OCI-LY1 (cell line): ENCODE data around the gene BBS9.

Experiments
- CTCF ChIP-seq: fragments of 200-600 bp; sonication (generic), shearing (Covaris generic); IDR thresholded peaks from 2 replicates; pipeline ENCODE4 v1.5.1; 2017; ENCODE audit warnings: mild to moderate bottlenecking, antibody characterized with exemption, low read length, moderate library complexity, mixed read lengths
- EZH2 ChIP-seq: fragments of 200-600 bp; sonication (generic), shearing (Covaris generic); IDR thresholded peaks from 2 replicates; pipeline ENCODE4 v1.8.0; 2017; ENCODE audit warnings: borderline replicate concordance, mixed run types, mild to moderate bottlenecking, antibody characterized with exemption, low read length, moderate library complexity, mixed read lengths

- no peak for TF ChIP-seq CTCF
- TF ChIP-seq EZH2, result no peak
Observed at GRCh38 chr7:33356336-33356735, 227.0 kb downstream of the BBS9 start.
